ENCODE results near the gene PLB1.

Gene PLB1

GRCh38 chr2:28612131-28612812 lies 116.4 kb downstream of the PLB1 start:
- no peak for DNase-seq (ENCODE audit: low read depth)

- no peak for DNase-seq (ENCODE audit: low read depth)
Observed at GRCh38 chr2:28613186-28613585, 117.3 kb downstream of the PLB1 start.

DNA sequence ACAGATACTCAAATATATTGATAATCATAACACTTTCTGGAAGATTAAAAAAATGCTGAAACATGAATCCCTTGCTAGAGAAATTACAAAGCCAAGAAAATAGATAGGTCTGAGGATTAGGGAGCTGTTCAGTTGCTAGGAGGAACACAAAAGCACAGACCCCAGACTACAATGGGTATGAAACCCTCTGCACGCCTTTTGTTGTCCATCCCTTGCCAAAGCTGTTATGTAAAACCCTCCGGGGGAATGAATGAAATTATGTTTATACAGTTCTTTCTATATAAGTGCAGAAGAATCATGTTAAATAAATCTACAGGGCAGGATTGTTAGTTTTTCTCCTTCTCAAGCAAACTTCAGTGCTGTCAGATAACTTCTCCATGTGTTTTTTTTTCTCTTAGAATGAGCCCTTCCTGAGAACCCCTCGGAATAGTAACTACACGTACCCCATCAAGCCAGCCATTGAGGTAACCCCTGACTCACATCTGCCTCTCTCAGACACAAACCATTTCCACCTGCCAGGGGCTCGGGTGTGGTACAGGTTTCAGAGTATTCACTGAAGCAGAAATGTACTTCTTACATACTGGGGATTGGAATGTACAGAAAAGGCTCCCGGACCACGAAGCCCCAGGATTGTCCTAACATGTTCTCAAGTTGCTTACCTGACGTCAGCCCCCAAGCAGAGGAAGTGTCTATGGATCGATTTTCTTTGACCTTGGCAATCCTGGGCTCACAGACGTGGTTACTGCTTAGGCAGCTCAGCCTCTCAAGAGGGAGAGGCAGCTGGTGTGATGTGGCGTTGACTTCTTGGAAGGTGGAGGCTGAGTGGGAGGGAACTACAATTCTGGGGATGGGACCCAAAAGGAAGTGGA lies 118.0 kb downstream of the PLB1 start:
- DNase-seq (ENCODE audit: low read depth), result no peak

DNA sequence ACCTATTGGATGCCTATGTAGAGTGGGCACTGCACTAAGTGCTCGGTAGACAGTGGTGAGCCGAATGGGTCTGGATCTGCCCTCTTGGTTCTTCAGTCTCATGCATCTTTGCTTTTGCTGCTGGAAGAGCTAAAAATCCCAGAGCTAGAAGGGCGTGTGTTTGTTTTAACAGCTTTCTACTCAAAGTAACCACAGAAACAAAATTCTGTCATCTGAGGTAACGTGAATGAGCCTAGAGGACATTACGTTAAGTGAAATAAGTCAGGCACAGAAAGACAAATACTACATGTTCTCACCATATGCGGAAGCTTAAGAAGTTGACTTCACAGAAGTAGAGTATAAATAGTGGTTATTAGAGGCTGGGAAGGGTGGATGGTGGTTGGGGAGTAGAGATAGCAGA lies 119.8 kb downstream of the PLB1 start:
- no peak for DNase-seq (ENCODE audit: low read depth)

GRCh38 chr2:28616396-28616999 lies 120.6 kb downstream of the PLB1 start:
- DNase-seq (ENCODE audit: low read depth), result no peak

DNA sequence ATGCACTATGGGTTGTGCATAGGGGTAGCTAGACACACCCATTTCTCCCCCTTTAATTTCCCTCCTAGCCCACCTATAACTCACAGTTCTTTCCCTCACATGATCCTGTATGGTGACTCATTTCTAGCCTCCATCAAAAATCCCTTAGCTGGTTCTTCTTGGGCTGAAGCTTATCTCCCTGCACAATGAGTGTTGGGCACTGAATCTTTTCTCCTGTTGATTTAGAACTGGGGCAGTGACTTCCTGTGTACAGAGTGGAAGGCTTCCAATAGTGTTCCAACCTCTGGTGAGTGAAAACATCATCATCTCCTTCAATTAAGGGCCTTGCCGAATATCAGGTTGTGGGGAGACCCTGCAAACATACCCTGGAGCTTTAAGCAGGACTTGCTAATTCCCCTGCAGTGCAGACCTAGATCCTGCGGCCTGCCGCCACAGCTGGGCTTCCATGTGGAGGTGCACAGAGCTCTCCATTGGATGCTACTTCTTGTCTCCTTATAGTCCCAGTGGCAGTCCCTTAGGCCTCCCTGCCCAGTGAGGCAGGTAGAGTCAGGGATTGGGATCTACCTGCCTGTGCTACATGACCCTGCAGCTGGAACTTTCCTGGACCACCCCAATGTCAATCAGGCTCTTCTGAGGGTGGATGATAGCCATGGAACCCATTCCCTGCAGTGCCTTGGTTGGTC lies 121.8 kb downstream of the PLB1 start:
- no peak for DNase-seq (ENCODE audit: low read depth)

- no peak for DNase-seq (ENCODE audit: low read depth)
Observed at GRCh38 chr2:28618221-28619141, 122.6 kb downstream of the PLB1 start.

- no peak for DNase-seq (ENCODE audit: low read depth)
Observed at GRCh38 chr2:28619213-28620196, 123.6 kb downstream of the PLB1 start.

- no peak for DNase-seq (ENCODE audit: low read depth)
Observed at GRCh38 chr2:28620291-28620793, 124.5 kb downstream of the PLB1 start.

GRCh38 chr2:28620801-28621171 lies 124.9 kb downstream of the PLB1 start:
- no peak for DNase-seq (ENCODE audit: low read depth)

GRCh38 chr2:28621172-28622100 lies 125.6 kb downstream of the PLB1 start:
- peak; percentile 53 for DNase-seq (ENCODE audit: low read depth)

GRCh38 chr2:28622101-28622499 lies 126.2 kb downstream of the PLB1 start:
- no peak for DNase-seq (ENCODE audit: low read depth)

GRCh38 chr2:28623582-28624405 lies 127.9 kb downstream of the PLB1 start:
- no peak for DNase-seq (ENCODE audit: low read depth)

DNA sequence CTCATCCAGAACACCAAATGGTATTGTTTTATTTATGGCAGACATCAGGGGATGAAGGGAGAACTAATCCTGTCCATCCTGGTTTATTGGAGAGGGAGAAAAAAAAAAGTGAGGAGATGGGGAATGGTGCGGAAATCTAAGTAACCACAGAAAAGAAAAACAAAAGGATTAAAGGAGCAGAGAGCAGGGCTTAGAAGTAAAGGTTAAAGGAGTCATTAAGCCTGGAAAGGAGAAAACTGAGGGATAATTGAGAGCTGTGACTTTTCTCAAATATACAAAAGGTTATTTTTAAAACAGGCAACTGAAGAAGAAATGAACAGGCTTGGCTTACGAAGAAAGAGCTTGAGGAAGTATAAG lies 128.6 kb downstream of the PLB1 start:
- no peak for DNase-seq (ENCODE audit: low read depth)

DNA sequence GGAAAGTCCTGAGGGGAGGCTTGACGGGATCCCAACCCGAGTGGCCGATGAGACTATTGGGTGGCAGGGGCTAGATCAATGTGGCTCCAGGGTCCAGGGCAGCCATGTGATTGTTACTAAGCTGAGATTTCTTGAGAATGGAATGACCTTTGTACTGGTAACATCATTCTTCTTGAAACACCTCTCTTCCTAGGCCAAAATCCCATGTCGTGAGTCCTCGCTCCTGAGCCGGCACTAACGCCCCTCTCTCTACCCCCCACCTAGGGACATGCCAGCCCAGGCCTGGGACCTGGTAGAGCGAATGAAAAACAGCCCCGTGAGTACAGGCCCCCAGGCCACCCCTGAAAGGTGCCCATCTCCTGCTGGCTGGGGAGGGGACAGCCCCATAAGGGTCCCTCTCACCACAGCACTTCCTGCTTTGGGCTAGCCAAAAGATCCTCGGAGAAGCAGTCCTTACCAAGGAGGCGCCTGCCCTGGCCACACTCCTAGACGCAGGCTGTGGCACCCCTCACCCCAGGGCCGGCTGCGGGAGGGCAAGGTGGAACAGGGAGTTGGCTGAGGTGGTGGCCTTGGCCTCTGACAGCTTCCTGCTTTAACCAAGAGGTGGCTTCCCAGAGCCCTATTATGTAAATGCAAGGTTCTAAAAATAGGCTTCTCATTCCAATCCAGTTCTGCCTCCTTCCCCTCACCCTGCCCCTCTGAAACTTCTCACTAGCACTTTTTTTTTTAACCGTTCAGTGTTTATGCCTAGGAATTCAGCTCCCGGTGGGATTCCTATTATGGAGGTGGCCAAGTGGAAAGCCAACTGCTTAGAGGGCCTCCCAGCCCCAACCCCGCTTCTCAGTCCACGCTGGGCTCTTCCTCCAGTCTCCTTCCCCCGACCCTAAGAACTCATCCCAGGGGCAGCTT lies 129.2 kb downstream of the PLB1 start:
- peak; percentile 24 for DNase-seq (ENCODE audit: low read depth)

DNA sequence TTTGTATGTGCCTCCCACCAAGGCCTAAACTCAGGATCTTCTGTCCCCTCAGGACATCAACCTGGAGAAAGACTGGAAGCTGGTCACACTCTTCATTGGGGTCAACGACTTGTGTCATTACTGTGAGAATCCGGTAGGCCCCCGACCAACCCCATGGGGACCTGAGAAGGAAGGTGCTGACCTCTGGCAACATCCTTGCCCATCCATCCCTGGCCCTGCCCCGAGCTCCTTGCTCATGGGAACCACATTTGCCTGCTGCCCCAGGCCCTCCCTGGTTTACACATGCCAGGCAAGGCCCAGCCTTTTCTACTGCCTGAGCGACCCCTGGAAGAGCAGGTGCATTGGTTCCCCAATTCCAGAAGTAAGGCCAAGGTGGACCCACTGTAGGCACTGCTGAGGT lies 130.5 kb downstream of the PLB1 start:
- no peak for DNase-seq (ENCODE audit: low read depth)

DNA sequence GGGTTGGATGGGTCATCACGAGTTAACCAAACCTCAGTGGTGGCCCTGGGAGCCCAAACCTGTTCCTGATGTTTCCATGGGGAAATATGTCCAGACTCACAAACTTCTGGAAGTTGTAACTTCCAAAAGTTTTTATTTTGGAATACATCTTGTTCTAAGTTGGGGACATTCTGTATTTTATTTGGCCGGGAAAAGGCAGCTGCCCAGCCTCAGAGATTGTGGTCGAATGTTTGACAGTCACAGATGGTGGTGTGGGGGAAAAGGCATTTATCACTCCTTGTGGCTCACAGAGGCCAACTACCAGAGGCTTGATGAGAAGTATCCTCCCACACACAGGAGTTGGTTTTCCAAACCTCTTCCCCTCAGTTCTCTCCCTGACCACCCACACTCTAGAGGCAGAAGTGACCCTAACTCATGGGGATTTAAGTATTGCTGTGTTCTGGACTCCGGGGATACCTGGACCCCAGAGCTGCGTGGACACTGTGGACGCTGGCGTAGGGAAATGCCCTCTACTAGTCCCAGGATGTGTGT lies 131.1 kb downstream of the PLB1 start:
- no peak for DNase-seq (ENCODE audit: low read depth)
